PC-9 (cell line): Measurements from ENCODE around the gene GATA6. TPM values are rescaled to one million over a fixed set of nuclear protein-coding genes. Genes with fewer than 3 reads are reported as not detected.

Experiments used
- BruUV-seq: library from RNA; stranded (reverse); fragments of 400-500 nt; replicated peaks from 2 replicates; lab custom pipeline; 2021; lab: Mats Ljungman, UMichigan
- CTCF ChIA-PET: fragments of 300-600 bp; sonication (Branson Sonifier 250); formaldehyde crosslinking; loops from one replicate; lab custom pipeline; 2022; ENCODE audit warnings: antibody characterized with exemption; lab: Charles Lee
- POLR2A ChIA-PET: fragments of 300-600 bp; sonication (Branson Sonifier 250); formaldehyde crosslinking; loops from one replicate; lab custom pipeline; 2022; ENCODE audit warnings: antibody characterized with exemption; ENCODE audit not compliant: unreplicated experiment; lab: Charles Lee
- DNase-seq, 2 experiments: peaks; one replicate each; pipeline versions ENCODE4 v3.0.0 to v3.0.0-alpha.2; 2015 to 2022; ENCODE audit warnings: mixed read lengths in 1 of 2
- H2AFZ ChIP-seq: fragments of 200-600 bp; sonication (generic); 2 replicates; pipeline ENCODE4 v1.8.1; 2017; ENCODE audit warnings: antibody characterized with exemption
- H3F3A ChIP-seq: fragments of 200-600 bp; sonication (generic); 2 replicates; pipeline ENCODE4 v1.8.1; 2017; ENCODE audit warnings: antibody characterized with exemption, mild to moderate bottlenecking, low read depth; ENCODE audit not compliant: insufficient read depth
- H3K27ac ChIP-seq: fragments of 200-600 bp; sonication (generic); 2 replicates; pipeline ENCODE4 v1.6.1; 2016; ENCODE audit warnings: mixed run types
- H3K27me3 ChIP-seq: fragments of 200-600 bp; sonication (generic); 2 replicates; pipeline ENCODE4 v1.6.1; 2016; ENCODE audit warnings: low read depth, mixed run types; ENCODE audit not compliant: insufficient read depth
- H3K36me3 ChIP-seq: fragments of 200-600 bp; sonication (generic); 2 replicates; pipeline ENCODE4 v1.6.1; 2016; ENCODE audit warnings: low read depth, mixed run types
- H3K4me1 ChIP-seq: fragments of 200-600 bp; sonication (generic); replicated peaks from 2 replicates; pipeline ENCODE4 v1.6.1; 2016; ENCODE audit warnings: mixed run types; ENCODE audit not compliant: insufficient read depth
- H3K4me2 ChIP-seq: fragments of 200-600 bp; sonication (generic); 2 replicates; pipeline ENCODE4 v1.6.1; 2017; ENCODE audit warnings: mixed run types
- H3K4me3 ChIP-seq: fragments of 200-600 bp; sonication (generic); 2 replicates; pipeline ENCODE4 v1.6.1; 2016; ENCODE audit warnings: mixed run types
- H3K79me2 ChIP-seq: fragments of 200-600 bp; sonication (generic); 2 replicates; pipeline ENCODE4 v1.6.1; 2017; ENCODE audit warnings: low read depth, mixed run types
- H3K9me2 ChIP-seq: fragments of 200-600 bp; sonication (generic); 2 replicates; pipeline ENCODE4 v1.8.1; 2017; ENCODE audit warnings: mild to moderate bottlenecking; ENCODE audit not compliant: insufficient read depth
- H3K9me3 ChIP-seq: fragments of 200-600 bp; sonication (generic); 2 replicates; pipeline ENCODE4 v1.8.1; 2016; ENCODE audit warnings: low read depth; ENCODE audit not compliant: insufficient read depth
- H4K20me1 ChIP-seq: fragments of 200-600 bp; sonication (generic); 2 replicates; pipeline ENCODE4 v1.8.1; 2017; ENCODE audit not compliant: insufficient read depth
- EZH2 ChIP-seq: fragments of 200-600 bp; sonication (generic); IDR thresholded peaks from 2 replicates; pipeline ENCODE4 v1.8.0; 2017; ENCODE audit warnings: antibody characterized with exemption, low read depth
- intact Hi-C: fragments of 100-400 bp; cut with micrococcal nuclease; formaldehyde crosslinking; loops from one replicate; pipeline ENCODE4 v1.10.0; 2022; ENCODE audit not compliant: unreplicated experiment
- total RNA-seq: library from RNA; stranded (reverse); gene quantifications from 2 replicates; pipeline ENCODE4 v1.2.3, GENCODE V29; 2021
- TF ChIP-seq, protein P1 (sequence below): fragments of 200-600 bp; sonication (generic); conservative IDR thresholded peaks from 2 replicates; pipeline ENCODE4 v1.6.1; 2017; ENCODE audit warnings: mixed run types, antibody characterized with exemption, mild to moderate bottlenecking, moderate library complexity

Gene GATA6
- total RNA-seq, 1 experiment from 2014 or later, result 9.1 TPM

GRCh38 chr18:22179174-22179573 is 9.8 kb downstream of the GATA6 start:
- POLR2A ChIA-PET, result no interaction called here
- TF ChIP-seq, protein P1, sequence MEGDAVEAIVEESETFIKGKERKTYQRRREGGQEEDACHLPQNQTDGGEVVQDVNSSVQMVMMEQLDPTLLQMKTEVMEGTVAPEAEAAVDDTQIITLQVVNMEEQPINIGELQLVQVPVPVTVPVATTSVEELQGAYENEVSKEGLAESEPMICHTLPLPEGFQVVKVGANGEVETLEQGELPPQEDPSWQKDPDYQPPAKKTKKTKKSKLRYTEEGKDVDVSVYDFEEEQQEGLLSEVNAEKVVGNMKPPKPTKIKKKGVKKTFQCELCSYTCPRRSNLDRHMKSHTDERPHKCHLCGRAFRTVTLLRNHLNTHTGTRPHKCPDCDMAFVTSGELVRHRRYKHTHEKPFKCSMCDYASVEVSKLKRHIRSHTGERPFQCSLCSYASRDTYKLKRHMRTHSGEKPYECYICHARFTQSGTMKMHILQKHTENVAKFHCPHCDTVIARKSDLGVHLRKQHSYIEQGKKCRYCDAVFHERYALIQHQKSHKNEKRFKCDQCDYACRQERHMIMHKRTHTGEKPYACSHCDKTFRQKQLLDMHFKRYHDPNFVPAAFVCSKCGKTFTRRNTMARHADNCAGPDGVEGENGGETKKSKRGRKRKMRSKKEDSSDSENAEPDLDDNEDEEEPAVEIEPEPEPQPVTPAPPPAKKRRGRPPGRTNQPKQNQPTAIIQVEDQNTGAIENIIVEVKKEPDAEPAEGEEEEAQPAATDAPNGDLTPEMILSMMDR, result no peak
- no peak for TF ChIP-seq EZH2
- no TSS peak for BruUV-seq
- H3K36me3 ChIP-seq, result 0 out of 2 replicates have a peak, but pooled peaks cover 9% of the 10 kb centered on the region
- no peaks in the 10 kb centered on the region for H3K9me2 ChIP-seq
- H2AFZ ChIP-seq, result no peak overlapping the region
- peak in 1 of 2 experiments; percentile 73 for DNase-seq
- H3K27ac ChIP-seq, result no peak overlapping the region
- intact Hi-C loops, result loop anchor here (10.0 kb wide), 1 partner anchor 106 kb away; no protein-coding TSS in a partner anchor
- peaks cover 18% of the 10 kb centered on the region; the same call in 1 of the 2 replicates for H3K4me1 ChIP-seq
- H3K4me2 ChIP-seq, result no peak overlapping the region
- H3K27me3 ChIP-seq, result no peaks in the 10 kb centered on the region
- no peaks in the 10 kb centered on the region for H3K9me3 ChIP-seq
- H3K79me2 ChIP-seq, result peaks cover 27% of the 10 kb centered on the region
- no peak overlapping the region for H3K4me3 ChIP-seq
- H3F3A ChIP-seq, result no peaks in the 10 kb centered on the region
- CTCF ChIA-PET, result no interaction called here
- no peaks in the 10 kb centered on the region for H4K20me1 ChIP-seq

GRCh38 chr18:22179631-22180030 is 10.2 kb downstream of the GATA6 start:
- no peak overlapping the region for H3K4me3 ChIP-seq
- no peak overlapping the region for H3K27ac ChIP-seq
- no peak for DNase-seq
- ChIA-PET CTCF (no interaction called here), POLR2A (no interaction called here)
- no TSS peak for BruUV-seq
- peaks cover 13% of the 10 kb centered on the region; the same call in 1 of the 2 replicates for H3K4me1 ChIP-seq
- peaks cover 23% of the 10 kb centered on the region for H3K79me2 ChIP-seq
- no peak for TF ChIP-seq EZH2
- TF ChIP-seq, protein P1, result no peak
- no peaks in the 10 kb centered on the region for H4K20me1 ChIP-seq
- no peaks in the 10 kb centered on the region for H3F3A ChIP-seq
- no peaks in the 10 kb centered on the region for H3K9me3 ChIP-seq
- H3K36me3 ChIP-seq, result 0 out of 2 replicates have a peak, but pooled peaks cover 9% of the 10 kb centered on the region
- no peak overlapping the region for H3K4me2 ChIP-seq
- intact Hi-C loops, result loop anchor here (10.0 kb wide), 1 partner anchor 105 kb away; no protein-coding TSS in a partner anchor
- H2AFZ ChIP-seq, result no peak overlapping the region
- no peaks in the 10 kb centered on the region for H3K9me2 ChIP-seq
- H3K27me3 ChIP-seq, result no peaks in the 10 kb centered on the region

GRCh38 chr18:22180722-22181121 is 11.3 kb downstream of the GATA6 start:
- no peaks in the 10 kb centered on the region for H3F3A ChIP-seq
- POLR2A ChIA-PET, result no interaction called here
- no peaks in the 10 kb centered on the region for H3K9me3 ChIP-seq
- no peak for TF ChIP-seq EZH2
- TF ChIP-seq, protein P1, result no peak
- no peak overlapping the region for H3K4me2 ChIP-seq
- intact Hi-C loops, result no loop called here
- H3K4me3 ChIP-seq, result no peak overlapping the region
- no peak for DNase-seq
- H3K79me2 ChIP-seq, result peaks cover 12% of the 10 kb centered on the region
- H3K27ac ChIP-seq, result no peak overlapping the region
- no peaks in the 10 kb centered on the region for H3K27me3 ChIP-seq
- 0 out of 2 replicates have a peak, but pooled peaks cover 6% of the 10 kb centered on the region for H3K36me3 ChIP-seq
- no peak overlapping the region for H2AFZ ChIP-seq
- H3K4me1 ChIP-seq, result peaks cover 13% of the 10 kb centered on the region; the same call in 1 of the 2 replicates
- CTCF ChIA-PET, result interaction anchor here (0.7 kb wide), 1 partner anchor 11 kb away, joined by 3 read pairs; no protein-coding TSS in a partner anchor
- no TSS peak for BruUV-seq
- H4K20me1 ChIP-seq, result no peaks in the 10 kb centered on the region
- H3K9me2 ChIP-seq, result no peaks in the 10 kb centered on the region
